WTC11 (cell line): ENCODE results near the gene NBAS. TPM values are rescaled to one million over a fixed set of nuclear protein-coding genes. Genes with fewer than 3 reads are reported as not detected.

Experiments
- ATAC-seq: fragments of 200-7000 bp; cut with Tn5 transposase; 2 replicates; pipeline ENCODE4 v1.10.0; 2021; ENCODE audit warnings: mild to moderate bottlenecking, moderate library complexity
- CTCF ChIA-PET: fragments of 300-600 bp; sonication (Branson Sonifier 250); formaldehyde crosslinking; loops from one replicate; lab custom pipeline; 2021; ENCODE audit warnings: antibody characterized with exemption; lab: Charles Lee
- POLR2A ChIA-PET: fragments of 350-600 bp; sonication (Branson Sonifier 250); formaldehyde crosslinking; loops from one replicate; lab custom pipeline; 2021; ENCODE audit warnings: antibody characterized with exemption; lab: Charles Lee
- DNase-seq: peaks from one replicate; pipeline ENCODE4 v3.0.0; 2021; ENCODE audit warnings: low spot score
- H3K27ac Mint-ChIP-seq: 2 replicates; pipeline ENCODE4 v1.8.0; 2021; ENCODE audit warnings: mixed read lengths
- H3K27me3 Mint-ChIP-seq: 2 replicates; pipeline ENCODE4 v1.8.0; 2021; ENCODE audit warnings: low read depth, mild to moderate bottlenecking, moderate library complexity, mixed read lengths
- H3K36me3 Mint-ChIP-seq: 2 replicates; pipeline ENCODE4 v1.8.0; 2021; ENCODE audit warnings: mixed read lengths
- H3K4me1 Mint-ChIP-seq: 2 replicates; pipeline ENCODE4 v1.8.0; 2022; ENCODE audit warnings: mixed read lengths
- H3K4me3 Mint-ChIP-seq: 2 replicates; pipeline ENCODE4 v1.8.0; 2021; ENCODE audit warnings: mild to moderate bottlenecking, moderate library complexity, mixed read lengths
- H3K9me3 Mint-ChIP-seq: 2 replicates; pipeline ENCODE4 v1.8.0; 2021; ENCODE audit warnings: mixed read lengths
- ATF1 ChIP-seq: sonication (generic); formaldehyde crosslinking; IDR thresholded peaks from 2 replicates; pipeline ENCODE4 v1.8.1; 2023; ENCODE audit warnings: mild to moderate bottlenecking, moderate library complexity, missing genetic modification reagents
- E2F4 ChIP-seq: sonication (generic); formaldehyde crosslinking; IDR thresholded peaks from 2 replicates; pipeline ENCODE4 v1.8.1; 2022; ENCODE audit warnings: low read depth, mild to moderate bottlenecking, moderate library complexity, missing genetic modification reagents, borderline replicate concordance
- ELF4 ChIP-seq: sonication (generic); formaldehyde crosslinking; IDR thresholded peaks from 2 replicates; pipeline ENCODE4 v1.8.1; 2022; ENCODE audit warnings: low read depth, mild to moderate bottlenecking, moderate library complexity, missing genetic modification reagents
- ERG ChIP-seq: fragments of 250-450 bp; sonication (Bioruptor Pico); IDR thresholded peaks from 2 replicates; pipeline ENCODE4 v1.8.0; 2021; ENCODE audit warnings: mild to moderate bottlenecking
- FOXP4 ChIP-seq: sonication (generic); formaldehyde crosslinking; IDR thresholded peaks from 2 replicates; pipeline ENCODE4 v1.8.0; 2022; ENCODE audit warnings: mild to moderate bottlenecking, missing genetic modification reagents
- HMGA2 ChIP-seq: fragments of 250-450 bp; sonication (Bioruptor Pico); IDR thresholded peaks from 2 replicates; pipeline ENCODE4 v1.4.0; 2021; ENCODE audit warnings: mild to moderate bottlenecking, moderate library complexity
- IRF2 ChIP-seq: sonication (generic); formaldehyde crosslinking; IDR thresholded peaks from 2 replicates; pipeline ENCODE4 v1.8.0; 2022; ENCODE audit warnings: low read depth, missing genetic modification reagents, borderline replicate concordance
- JUN ChIP-seq: sonication (generic); formaldehyde crosslinking; IDR thresholded peaks from 2 replicates; pipeline ENCODE4 v1.8.0; 2023; ENCODE audit warnings: mild to moderate bottlenecking, missing genetic modification reagents
- MAX ChIP-seq: sonication (generic); formaldehyde crosslinking; IDR thresholded peaks from 2 replicates; pipeline ENCODE4 v1.8.0; 2022; ENCODE audit warnings: mild to moderate bottlenecking, missing genetic modification reagents
- MXD4 ChIP-seq: fragments of 250-450 bp; sonication (Bioruptor Pico); IDR thresholded peaks from 2 replicates; pipeline ENCODE4 v1.8.0; 2021; ENCODE audit warnings: mild to moderate bottlenecking, moderate library complexity, borderline replicate concordance
- OVOL2 ChIP-seq: fragments of 250-450 bp; sonication (Bioruptor Pico); IDR thresholded peaks from 2 replicates; pipeline ENCODE4 v1.9.0; 2021; ENCODE audit warnings: mild to moderate bottlenecking, borderline replicate concordance
- RELA ChIP-seq: sonication (generic); formaldehyde crosslinking; IDR thresholded peaks from 2 replicates; pipeline ENCODE4 v1.8.1; 2022; ENCODE audit warnings: missing genetic modification reagents, mild to moderate bottlenecking, borderline replicate concordance
- SMAD4 ChIP-seq: sonication (generic); formaldehyde crosslinking; IDR thresholded peaks from 2 replicates; pipeline ENCODE4 v1.8.0; 2022; ENCODE audit warnings: mild to moderate bottlenecking, missing genetic modification reagents
- SP1 ChIP-seq: sonication (generic); formaldehyde crosslinking; conservative IDR thresholded peaks from 2 replicates; pipeline ENCODE4 v1.8.1; 2022; ENCODE audit warnings: missing genetic modification reagents
- STAT6 ChIP-seq: sonication (generic); formaldehyde crosslinking; conservative IDR thresholded peaks from 2 replicates; pipeline ENCODE4 v1.8.1; 2023; ENCODE audit warnings: mild to moderate bottlenecking, low read depth, missing genetic modification reagents, moderate library complexity
- TEAD1 ChIP-seq: sonication (generic); formaldehyde crosslinking; IDR thresholded peaks from 2 replicates; pipeline ENCODE4 v1.8.0; 2022; ENCODE audit warnings: mild to moderate bottlenecking, missing genetic modification reagents
- ZBTB21 ChIP-seq: sonication (generic); formaldehyde crosslinking; IDR thresholded peaks from 2 replicates; pipeline ENCODE4 v1.8.1; 2023; ENCODE audit warnings: mild to moderate bottlenecking, missing genetic modification reagents, borderline replicate concordance
- ZNF317 ChIP-seq: sonication (generic); formaldehyde crosslinking; IDR thresholded peaks from 2 replicates; pipeline ENCODE4 v1.8.1; 2023; ENCODE audit warnings: low read depth, mild to moderate bottlenecking, moderate library complexity, missing genetic modification reagents, borderline replicate concordance
- ZNF425 ChIP-seq: fragments of 250-450 bp; sonication (Bioruptor Pico); conservative IDR thresholded peaks from 2 replicates; pipeline ENCODE4 v1.9.0; 2021; ENCODE audit warnings: mild to moderate bottlenecking
- ZNF512 ChIP-seq: sonication (generic); formaldehyde crosslinking; IDR thresholded peaks from 2 replicates; pipeline ENCODE4 v1.8.1; 2022; ENCODE audit warnings: missing genetic modification reagents, borderline replicate concordance
- total RNA-seq: library from RNA; stranded (reverse); gene quantifications from 3 replicates; pipeline ENCODE4 v1.2.3, GENCODE V29; 2021

Gene NBAS
- total RNA-seq, 1 experiment from 2014 or later: 32.3 TPM

- TF ChIP-seq ZNF425 (CRISPR knock-in tag) (no peak), ZNF512 (CRISPR knock-in tag) (no peak), STAT6 (CRISPR knock-in tag) (no peak), ZBTB21 (CRISPR knock-in tag) (no peak), TEAD1 (CRISPR knock-in tag) (no peak), SMAD4 (CRISPR knock-in tag) (no peak), ZNF317 (CRISPR knock-in tag) (no peak), MAX (CRISPR knock-in tag) (no peak)
Measured at GRCh38 chr2:15601681-15602080, 40.5 kb upstream of the NBAS start (continued).

- ATAC-seq (no peak), DNase-seq (no peak)
- no peaks in the 10 kb centered on the region for H3K27me3 Mint-ChIP-seq
- H3K9me3 Mint-ChIP-seq: no peaks in the 10 kb centered on the region
- POLR2A ChIA-PET: interaction anchor here (0.7 kb wide), 1 partner anchor 9 kb away, joined by 3 read pairs; no protein-coding TSS in a partner anchor
- TF ChIP-seq ZNF317 (CRISPR knock-in tag) (no peak), HMGA2 (CRISPR knock-in tag) (no peak), RELA (CRISPR knock-in tag) (no peak), E2F4 (no peak), IRF2 (CRISPR knock-in tag) (no peak)
- no peaks in the 10 kb centered on the region for H3K4me1 Mint-ChIP-seq
- no peak overlapping the region for H3K27ac Mint-ChIP-seq
- CTCF ChIA-PET: no interaction called here
- H3K36me3 Mint-ChIP-seq: peaks cover 89% of the 10 kb centered on the region
- H3K4me3 Mint-ChIP-seq: no peak overlapping the region
Measured at GRCh38 chr2:15599994-15600393, 38.9 kb upstream of the NBAS start.

GRCh38 chr2:15596968-15597367 is 35.8 kb upstream of the NBAS start:
- no peak for TF ChIP-seq ERG (CRISPR knock-in tag)
- TF ChIP-seq HMGA2 (CRISPR knock-in tag): no peak
- TF ChIP-seq OVOL2 (CRISPR knock-in tag): no peak
- no peak for TF ChIP-seq SP1 (CRISPR knock-in tag)
- no peak for TF ChIP-seq MXD4 (CRISPR knock-in tag)
- TF ChIP-seq ATF1: no peak
- TF ChIP-seq ELF4 (CRISPR knock-in tag): no peak
- no peak for TF ChIP-seq ZNF512 (CRISPR knock-in tag)
- TF ChIP-seq FOXP4 (CRISPR knock-in tag): no peak
- no peak for TF ChIP-seq JUN (CRISPR knock-in tag)
- TF ChIP-seq, all 79 proteins: peak for 0
- H3K36me3 Mint-ChIP-seq: peaks cover 61% of the 10 kb centered on the region
- ChIA-PET POLR2A (no interaction called here), CTCF (no interaction called here)
- DNase-seq (no peak), ATAC-seq (no peak)
- no peaks in the 10 kb centered on the region for H3K9me3 Mint-ChIP-seq
- H3K4me3 Mint-ChIP-seq: no peak overlapping the region
- H3K27ac Mint-ChIP-seq: no peak overlapping the region
- peaks cover 9% of the 10 kb centered on the region for H3K4me1 Mint-ChIP-seq
- no peaks in the 10 kb centered on the region for H3K27me3 Mint-ChIP-seq
